Pulmonary artery endothelial cell (primary cell): Measurements from ENCODE around the gene CNTN5. TPM values are rescaled to one million over a fixed set of nuclear protein-coding genes. Genes with fewer than 3 reads are reported as not detected.
"Not testable (repeated sequence)": the region's sequence is repeated elsewhere in the genome, so short reads cannot be mapped to it uniquely, and the experiment has no call there.

Experiments
- DNase-seq: peaks from one replicate; pipeline ENCODE4 v3.0.0-alpha.2; 2011; ENCODE audit warnings: low read depth, low spot score
- total RNA-seq: library from RNA; depleted of rRNA; stranded (reverse); fragments of >200 nt; gene quantifications from 2 replicates; pipeline ENCODE4 v1.2.3, GENCODE V29; 2014

The CNTN5 gene
- not detected in 2 replicates for total RNA-seq

GRCh38 chr11:99020352-99021225 is at the start of gene CNTN5:
CNTN5 (plus strand) TSS chr11:99020949.
- DNase-seq: no peak

- no peak for DNase-seq
Measured at GRCh38 chr11:98979205-98979604, 41.5 kb upstream of the CNTN5 start.

- DNase-seq: peak; percentile 1
Measured at GRCh38 chr11:99015634-99016454, 4.9 kb upstream of the CNTN5 start.

- DNase-seq: no peak
Measured at GRCh38 chr11:99019696-99020095, 1.1 kb upstream of the CNTN5 start.

- DNase-seq: no peak
Measured at GRCh38 chr11:99037057-99037456, 16.3 kb downstream of the CNTN5 start.

GRCh38 chr11:99063331-99063730 is 42.6 kb downstream of the CNTN5 start:
- no peak for DNase-seq

- DNase-seq: no peak
Measured at GRCh38 chr11:99065121-99065520, 44.4 kb downstream of the CNTN5 start.

GRCh38 chr11:99066618-99067317 is 46.0 kb downstream of the CNTN5 start:
- no peak for DNase-seq

GRCh38 chr11:99068832-99069231 is 48.1 kb downstream of the CNTN5 start:
- no peak for DNase-seq

- DNase-seq: no peak
Measured at GRCh38 chr11:99069856-99070444, 49.2 kb downstream of the CNTN5 start.

GRCh38 chr11:99079576-99079975 is 58.8 kb downstream of the CNTN5 start:
- no peak for DNase-seq

GRCh38 chr11:99080154-99080553 is 59.4 kb downstream of the CNTN5 start:
- DNase-seq: no peak

GRCh38 chr11:99098258-99098657 is 77.5 kb downstream of the CNTN5 start:
- DNase-seq: no peak

- DNase-seq: no peak
Measured at GRCh38 chr11:99098751-99099150, 78.0 kb downstream of the CNTN5 start.

GRCh38 chr11:99117603-99118002 is 96.9 kb downstream of the CNTN5 start:
- DNase-seq: no peak

- not testable (repeated sequence) for DNase-seq
Measured at GRCh38 chr11:99133862-99134261, 113.1 kb downstream of the CNTN5 start.

GRCh38 chr11:99135508-99135907 is 114.8 kb downstream of the CNTN5 start:
- DNase-seq: no peak

GRCh38 chr11:99142237-99142636 is 121.5 kb downstream of the CNTN5 start:
- DNase-seq: no peak

GRCh38 chr11:99148352-99148751 is 127.6 kb downstream of the CNTN5 start:
- DNase-seq: no peak

- DNase-seq: no peak
Measured at GRCh38 chr11:99154277-99154676, 133.5 kb downstream of the CNTN5 start.

- DNase-seq: no peak
Measured at GRCh38 chr11:99160447-99160846, 139.7 kb downstream of the CNTN5 start.
